AG08396 (cell line): ENCODE data around the gene TIAM2.
"Not testable (repeated sequence)": the region's sequence is repeated elsewhere in the genome, so short reads cannot be mapped to it uniquely, and the experiment has no call there.

Experiments
- DNase-seq: peaks from one replicate; pipeline ENCODE4 v3.0.0; 2012; ENCODE audit warnings: low spot score, mixed read lengths

Gene TIAM2

GRCh38 chr6:155170519-155170918 lies 175.4 kb downstream of the TIAM2 start:
- no peak for DNase-seq

DNA sequence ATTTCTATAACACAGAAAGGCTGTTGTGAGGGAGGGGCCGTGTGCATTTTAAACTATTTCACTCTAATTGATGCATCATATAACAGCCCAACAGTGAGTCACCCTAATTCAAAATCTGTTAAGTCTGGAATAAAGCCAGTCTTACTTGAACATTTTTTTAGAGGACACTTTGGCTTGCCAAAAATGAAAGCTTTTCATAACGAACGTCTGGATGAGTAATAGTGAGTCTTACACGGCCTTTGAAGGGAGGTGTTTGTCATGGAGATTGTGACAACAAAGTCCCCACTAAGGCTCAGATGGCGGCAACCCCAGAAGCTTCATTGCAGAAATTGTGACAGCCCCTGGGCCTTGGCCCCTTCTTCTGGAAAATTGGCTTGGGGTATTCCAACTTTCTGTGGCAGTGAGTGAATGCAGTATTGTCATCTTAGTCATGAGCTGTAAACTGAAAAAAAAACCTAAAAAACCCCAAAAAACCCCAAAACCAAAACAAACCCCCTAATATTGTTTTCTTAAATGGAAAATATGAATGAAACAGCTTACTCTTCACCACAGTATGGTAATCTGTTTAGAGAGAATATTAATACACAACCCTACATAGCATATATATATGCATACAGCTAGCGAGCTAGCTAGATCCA lies 176.1 kb downstream of the TIAM2 start:
- peak; percentile 67 for DNase-seq

GRCh38 chr6:155171747-155172449 lies 176.8 kb downstream of the TIAM2 start:
- DNase-seq: no peak

DNA sequence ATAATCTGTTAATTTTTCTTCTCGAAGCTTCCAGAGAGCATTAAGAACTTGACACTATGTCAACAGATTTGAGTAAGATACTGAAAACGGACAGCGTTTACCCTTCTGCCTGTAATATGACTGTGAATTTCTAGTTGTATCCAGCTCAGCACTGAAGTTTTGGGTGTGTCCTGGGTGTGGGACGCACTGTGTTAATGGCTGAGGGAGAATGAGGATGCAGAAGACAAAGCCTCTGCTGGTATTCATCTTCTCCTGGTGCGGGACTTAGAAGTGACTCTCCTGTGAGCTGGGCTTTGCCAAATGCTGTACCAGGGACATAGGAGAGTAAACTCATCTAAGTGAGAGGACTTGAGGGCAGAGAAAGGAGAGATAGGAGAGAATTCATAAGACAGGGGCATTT lies 178.4 kb downstream of the TIAM2 start:
- no peak for DNase-seq

DNA sequence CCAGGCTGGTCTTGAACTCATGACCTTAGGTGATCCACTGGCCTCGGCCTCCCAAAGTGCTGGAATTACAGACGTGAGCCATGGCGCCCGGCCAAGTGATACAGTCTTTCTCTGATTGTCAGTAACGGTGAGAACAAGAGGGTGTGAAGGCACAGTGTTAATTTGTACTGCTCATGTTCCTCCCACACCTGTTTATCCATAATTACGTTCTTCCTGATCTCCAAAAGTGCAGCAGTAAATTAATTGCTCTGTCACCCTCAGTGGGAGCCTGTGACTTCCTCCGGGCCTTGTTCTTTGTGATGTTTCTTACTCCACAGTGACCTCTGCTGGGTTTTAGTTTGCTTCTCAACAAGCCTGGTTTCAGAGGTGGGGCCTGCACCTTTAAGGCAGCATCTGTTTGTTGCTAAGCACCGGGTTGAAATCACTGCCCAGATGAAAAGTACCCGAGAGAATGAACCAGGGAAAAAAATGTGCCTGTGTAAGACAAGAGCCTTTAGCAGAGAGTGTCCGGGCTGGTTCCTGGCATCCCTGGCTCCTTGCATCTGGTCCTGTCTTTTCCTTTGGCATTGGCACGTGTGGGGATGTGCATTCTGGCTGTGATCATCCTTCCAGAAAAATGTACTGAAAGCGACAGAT lies 179.6 kb downstream of the TIAM2 start:
- DNase-seq: peak; percentile 77

GRCh38 chr6:155177363-155177961 lies 182.3 kb downstream of the TIAM2 start:
- no peak for DNase-seq

DNA sequence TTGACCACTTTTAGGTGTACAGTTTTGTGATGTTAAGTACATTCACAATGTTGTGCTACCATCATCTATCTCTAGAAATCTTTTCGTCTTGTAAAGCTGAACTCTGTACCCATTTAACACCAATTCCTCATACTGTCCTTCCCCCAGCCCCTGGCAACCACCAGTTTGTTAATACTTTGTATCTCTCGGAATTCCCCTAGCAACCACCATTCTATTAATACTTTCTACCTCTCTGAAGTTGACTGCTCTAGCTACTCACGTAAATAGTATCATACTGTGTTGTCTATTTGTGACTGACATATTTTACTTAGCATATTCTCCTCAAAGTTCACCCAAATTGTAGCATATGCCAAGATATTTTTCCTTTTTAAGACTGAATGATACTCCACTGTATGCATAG lies 186.4 kb downstream of the TIAM2 start:
- DNase-seq: no peak

GRCh38 chr6:155182103-155182502 lies 187.0 kb downstream of the TIAM2 start:
- no peak for DNase-seq

DNA sequence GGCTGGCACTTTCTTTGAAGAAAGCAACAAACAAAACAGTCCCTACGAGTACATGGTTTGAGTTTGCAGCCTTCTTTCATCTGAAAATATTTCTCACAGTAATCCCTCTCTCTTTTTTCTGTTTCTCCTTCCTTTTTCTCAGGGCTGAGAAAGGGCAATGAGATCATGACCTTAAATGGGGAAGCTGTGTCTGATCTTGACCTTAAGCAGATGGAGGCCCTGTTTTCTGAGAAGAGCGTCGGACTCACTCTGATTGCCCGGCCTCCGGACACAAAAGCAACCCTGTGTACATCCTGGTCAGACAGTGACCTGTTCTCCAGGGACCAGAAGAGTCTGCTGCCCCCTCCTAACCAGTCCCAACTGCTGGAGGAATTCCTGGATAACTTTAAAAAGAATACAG lies 188.0 kb downstream of the TIAM2 start:
- DNase-seq: no peak

- not testable (repeated sequence) for DNase-seq
Measured at GRCh38 chr6:155185041-155185440, 189.9 kb downstream of the TIAM2 start.

DNA sequence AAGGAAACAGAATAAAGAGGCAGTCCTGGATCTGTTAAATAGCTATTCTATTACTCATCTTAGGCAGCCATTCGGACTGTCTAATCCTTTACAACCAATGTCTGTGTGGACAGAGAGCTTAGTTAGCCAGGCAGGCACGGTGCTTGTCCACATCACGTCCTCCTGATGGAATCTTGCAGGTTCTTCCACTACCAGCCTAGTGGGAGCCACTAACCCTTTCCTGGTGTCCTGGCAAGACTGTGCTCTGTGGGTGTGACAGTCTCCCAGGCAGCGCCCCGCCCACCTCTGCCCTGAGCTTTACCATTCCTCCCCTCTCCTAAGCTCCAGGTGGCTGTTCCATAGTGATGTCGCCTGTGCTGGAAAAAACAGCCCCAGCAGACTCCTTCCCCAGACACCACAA lies 190.4 kb downstream of the TIAM2 start:
- no peak for DNase-seq

DNA sequence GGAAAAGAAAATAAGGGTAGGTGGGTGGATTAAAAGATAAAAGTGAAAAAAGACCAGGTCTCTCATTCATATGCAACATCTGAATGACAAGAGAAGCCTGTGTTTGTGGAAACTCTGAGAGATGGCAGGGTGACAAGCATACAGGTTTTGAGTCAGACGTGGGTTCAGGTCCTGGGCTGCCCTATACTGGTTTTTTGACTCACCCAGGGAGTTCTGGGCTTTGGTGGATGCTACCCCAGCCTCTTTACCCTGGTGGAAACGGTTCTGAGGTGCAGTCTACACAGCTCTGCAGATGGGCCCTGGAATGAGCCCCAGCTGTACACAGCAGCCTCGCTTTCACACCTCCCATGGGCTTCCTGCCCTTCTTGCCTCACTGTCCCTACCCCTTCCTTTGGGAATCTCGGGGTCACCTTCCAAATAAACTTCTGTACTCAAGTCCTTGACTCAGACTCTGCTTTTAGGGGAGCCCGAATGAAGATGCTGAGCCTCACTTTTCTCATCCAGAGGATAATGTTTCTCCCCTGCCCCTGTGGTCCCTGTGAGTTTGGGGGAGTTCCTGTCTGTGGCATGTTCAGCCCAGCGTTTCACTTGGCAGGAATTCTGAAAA lies 191.0 kb downstream of the TIAM2 start:
- no peak for DNase-seq

GRCh38 chr6:155187106-155187505 lies 192.0 kb downstream of the TIAM2 start:
- DNase-seq: no peak

- no peak for DNase-seq
Measured at GRCh38 chr6:155187994-155188706, 193.0 kb downstream of the TIAM2 start.

- peak; percentile 59 for DNase-seq
Measured at GRCh38 chr6:155188707-155189496, 193.8 kb downstream of the TIAM2 start.

DNA sequence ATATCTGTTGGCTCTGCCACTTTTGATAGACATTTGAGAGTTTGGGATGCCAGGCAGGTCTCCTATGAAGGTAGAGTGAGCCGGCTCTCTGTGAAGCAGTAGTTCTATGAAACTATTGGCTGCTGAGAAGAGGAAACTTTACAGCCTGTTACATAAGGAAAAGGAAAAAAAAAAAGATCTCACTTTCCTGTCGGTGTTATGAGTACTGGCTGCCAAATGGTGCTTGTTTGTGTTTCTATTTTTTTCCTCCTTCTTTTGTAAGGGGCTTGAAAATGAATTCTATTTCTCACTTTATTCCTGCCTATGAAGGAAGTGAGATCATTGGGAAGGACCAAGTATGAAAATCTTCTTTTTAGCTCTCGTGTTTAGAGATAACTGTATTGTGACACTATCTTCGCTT lies 195.6 kb downstream of the TIAM2 start:
- DNase-seq: no peak

DNA sequence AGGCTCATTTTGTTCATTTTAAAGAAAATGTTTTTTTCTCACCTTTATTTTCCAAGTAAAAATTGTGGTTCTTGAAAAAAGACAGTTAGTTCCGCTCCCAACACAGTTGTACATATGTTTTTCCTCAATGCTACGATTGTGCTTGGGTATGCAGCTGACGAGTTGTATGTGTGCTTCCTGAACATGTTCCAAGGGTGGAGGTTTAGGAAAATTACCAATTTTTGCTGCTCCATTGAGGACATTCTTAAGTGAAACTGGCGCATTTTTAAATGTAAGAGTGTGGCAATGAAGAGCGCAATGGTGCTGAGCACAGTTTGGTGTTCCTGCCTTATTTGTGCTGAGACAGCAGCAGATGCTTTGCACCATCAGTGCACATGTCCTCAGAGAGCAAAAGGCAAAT lies 198.4 kb downstream of the TIAM2 start:
- no peak for DNase-seq

- no peak for DNase-seq
Measured at GRCh38 chr6:155194399-155194798, 199.3 kb downstream of the TIAM2 start.

DNA sequence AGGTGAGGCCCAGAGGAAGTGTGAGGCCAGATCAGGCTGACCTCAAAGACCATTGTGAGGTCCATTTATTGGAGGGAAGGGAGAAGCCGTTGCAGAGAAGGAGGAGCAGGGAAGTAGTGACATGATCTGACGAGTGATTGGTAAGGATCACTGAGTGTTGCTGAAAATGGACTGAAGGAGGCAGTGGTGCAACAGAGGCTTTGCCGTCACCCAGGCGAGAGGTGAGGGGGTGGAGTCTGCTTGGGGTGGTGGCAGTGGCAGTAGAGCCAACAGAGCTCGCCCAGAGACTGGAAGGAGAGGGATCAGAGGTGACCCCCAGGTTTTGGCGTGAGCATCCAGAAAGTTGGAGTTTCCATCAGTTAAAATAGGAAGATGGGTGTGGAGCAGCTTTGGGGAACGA lies 200.8 kb downstream of the TIAM2 start:
- DNase-seq: no peak

GRCh38 chr6:155196911-155197310 lies 201.8 kb downstream of the TIAM2 start:
- no peak for DNase-seq

GRCh38 chr6:155197932-155198331 lies 202.8 kb downstream of the TIAM2 start:
- no peak for DNase-seq
